Measurements from ENCODE around the gene KRCC1.
A peak's percentile ranks its signal among the peaks of the same experiment; 100 is the strongest.

The KRCC1 gene

DNA sequence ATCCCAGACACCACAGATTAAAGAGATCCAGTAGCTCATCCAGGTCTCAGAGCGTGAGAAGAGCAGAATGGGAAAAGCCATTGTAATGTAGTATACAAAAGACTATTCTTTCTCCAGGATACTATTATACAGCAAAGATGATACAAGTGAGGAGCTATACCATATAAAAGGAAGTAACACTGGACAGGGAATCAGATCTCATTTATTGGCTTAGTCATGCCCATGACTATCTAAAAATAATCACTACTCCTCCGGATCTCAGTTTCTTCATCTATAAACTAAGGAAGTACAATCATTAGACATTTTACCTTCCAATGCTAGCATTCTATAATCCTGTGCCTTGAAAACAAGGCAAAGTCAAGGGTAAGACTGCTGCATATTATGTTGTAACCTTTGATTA, 19.4 kb downstream of the KRCC1 start:
- Histone ChIP-seq H4K5ac (ENCODE audit: low read length) (no peak overlapping the region), H4K8ac (ENCODE audit: low read depth, low read length) (no peak overlapping the region), H3K9ac (ENCODE audit: low read length) (no peak overlapping the region), H3K27me3 (ENCODE audit: insufficient read depth, low read length, poor library complexity) (no peaks in the 10 kb centered on the region), H3K4me3 (ENCODE audit: low read length) (no peak overlapping the region), H2BK15ac (replicated peaks; ENCODE audit: low read depth) (no peak overlapping the region), H2BK120ac (ENCODE audit: low read depth, low read length) (no peak overlapping the region), H3K27ac (ENCODE audit: low read depth, low read length) (no peak overlapping the region), H3K4me1 (ENCODE audit: control insufficient read depth, low read depth, low read length) (no peaks in the 10 kb centered on the region), H3K23ac (ENCODE audit: low read length) (no peak overlapping the region), H3K4ac (ENCODE audit: low read depth, low read length) (no peak overlapping the region), H2BK5ac (ENCODE audit: low read length) (no peak overlapping the region), H2AK5ac (ENCODE audit: low read length) (no peak overlapping the region), H3K36me3 (ENCODE audit: control insufficient read depth, insufficient read depth, low read length) (no peaks in the 10 kb centered on the region), H3K79me1 (ENCODE audit: low read length) (no peaks in the 10 kb centered on the region), H3K56ac (ENCODE audit: low read length) (no peak overlapping the region), H3K18ac (ENCODE audit: low read length) (no peak overlapping the region), H3K4me2 (ENCODE audit: low read length) (no peak overlapping the region), H3K79me2 (ENCODE audit: control insufficient read depth, insufficient read depth, low read length) (no peaks in the 10 kb centered on the region)
- no peak for DNase-seq
- WGBS (ENCODE audit: extremely low coverage, insufficient coverage, low lambda C conversion rate): no CpG with 5 or more reads among the region's 2 CpGs

DNA sequence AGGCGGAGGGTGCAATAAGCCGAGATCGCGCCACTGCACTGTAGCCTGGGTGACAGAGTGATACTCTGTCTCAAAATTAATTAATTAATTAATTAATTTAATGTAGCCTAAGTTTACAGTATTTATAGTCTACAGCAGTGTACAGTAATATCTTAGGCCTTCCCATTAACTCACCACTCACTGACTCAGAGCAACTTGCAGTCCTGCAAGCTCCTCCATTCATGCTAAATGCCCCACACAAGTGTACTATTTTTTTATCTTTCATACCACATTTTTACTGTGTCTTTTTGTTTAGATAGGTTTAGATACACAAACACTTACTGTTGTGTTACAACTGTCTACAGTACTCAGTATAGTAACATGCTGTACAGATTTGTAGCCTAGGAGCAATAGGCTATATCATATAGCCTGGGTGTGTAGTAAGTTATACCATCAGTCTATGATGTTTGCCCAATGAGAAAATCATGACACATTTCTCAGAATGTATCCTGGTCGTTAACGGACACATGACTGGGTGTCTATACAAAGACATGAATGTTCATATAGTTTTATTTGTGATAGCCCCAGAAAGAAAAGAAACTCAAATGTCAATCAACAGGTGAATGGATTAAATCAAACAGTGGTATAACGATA, 23.4 kb downstream of the KRCC1 start:
- no peak overlapping the region for H3K4me3 ChIP-seq (ENCODE audit: low read length)
- H3K79me1 ChIP-seq (ENCODE audit: low read length): no peaks in the 10 kb centered on the region
- H3K27ac ChIP-seq (ENCODE audit: low read depth, low read length): no peak overlapping the region
- H3K18ac ChIP-seq (ENCODE audit: low read length): no peak overlapping the region
- no peak overlapping the region for H4K5ac ChIP-seq (ENCODE audit: low read length)
- no peak overlapping the region for H3K9ac ChIP-seq (ENCODE audit: low read length)
- no peak overlapping the region for H2BK15ac ChIP-seq (replicated peaks; ENCODE audit: low read depth)
- no peaks in the 10 kb centered on the region for H3K4me1 ChIP-seq (ENCODE audit: control insufficient read depth, low read depth, low read length)
- no peaks in the 10 kb centered on the region for H3K36me3 ChIP-seq (ENCODE audit: control insufficient read depth, insufficient read depth, low read length)
- no peak for DNase-seq
- no CpG with 5 or more reads among the region's 7 CpGs for WGBS (ENCODE audit: extremely low coverage, insufficient coverage, low lambda C conversion rate)
- no peak overlapping the region for H4K8ac ChIP-seq (ENCODE audit: low read depth, low read length)
- H3K23ac ChIP-seq (ENCODE audit: low read length): no peak overlapping the region
- H3K4ac ChIP-seq (ENCODE audit: low read depth, low read length): no peak overlapping the region
- H2AK5ac ChIP-seq (ENCODE audit: low read length): no peak overlapping the region
- H2BK5ac ChIP-seq (ENCODE audit: low read length): no peak overlapping the region
- no peak overlapping the region for H2BK120ac ChIP-seq (ENCODE audit: low read depth, low read length)
- H3K4me2 ChIP-seq (ENCODE audit: low read length): no peak overlapping the region
- H3K79me2 ChIP-seq (ENCODE audit: control insufficient read depth, insufficient read depth, low read length): no peaks in the 10 kb centered on the region
- no peak overlapping the region for H3K56ac ChIP-seq (ENCODE audit: low read length)
- H3K27me3 ChIP-seq (ENCODE audit: insufficient read depth, low read length, poor library complexity): no peaks in the 10 kb centered on the region

- Histone ChIP-seq H3K4ac (ENCODE audit: low read depth, low read length) (no peak overlapping the region), H3K4me2 (ENCODE audit: low read length) (no peak overlapping the region)
Measured at GRCh38 chr2:88028931-88029330, 26.7 kb downstream of the KRCC1 start.

GRCh38 chr2:88027697-88028389, 27.7 kb downstream of the KRCC1 start:
- Histone ChIP-seq H2BK15ac (replicated peaks; ENCODE audit: low read depth) (no peak overlapping the region), H2BK120ac (ENCODE audit: low read depth, low read length) (no peak overlapping the region), H3K4me3 (ENCODE audit: low read length) (no peak overlapping the region), H3K27ac (ENCODE audit: low read depth, low read length) (no peak overlapping the region), H2BK5ac (ENCODE audit: low read length) (no peak overlapping the region), H3K18ac (ENCODE audit: low read length) (no peak overlapping the region), H3K79me1 (ENCODE audit: low read length) (no peaks in the 10 kb centered on the region), H3K23ac (ENCODE audit: low read length) (no peak overlapping the region), H4K5ac (ENCODE audit: low read length) (no peak overlapping the region), H3K79me2 (ENCODE audit: control insufficient read depth, insufficient read depth, low read length) (no peaks in the 10 kb centered on the region), H4K8ac (ENCODE audit: low read depth, low read length) (no peak overlapping the region), H3K56ac (ENCODE audit: low read length) (no peak overlapping the region), H3K4me2 (ENCODE audit: low read length) (no peak overlapping the region), H3K27me3 (ENCODE audit: insufficient read depth, low read length, poor library complexity) (no peaks in the 10 kb centered on the region), H3K4ac (ENCODE audit: low read depth, low read length) (no peak overlapping the region), H2AK5ac (ENCODE audit: low read length) (no peak overlapping the region), H3K4me1 (ENCODE audit: control insufficient read depth, low read depth, low read length) (no peaks in the 10 kb centered on the region), H3K36me3 (ENCODE audit: control insufficient read depth, insufficient read depth, low read length) (no peaks in the 10 kb centered on the region), H3K9ac (ENCODE audit: low read length) (no peak overlapping the region)
- WGBS (ENCODE audit: extremely low coverage, insufficient coverage, low lambda C conversion rate): no CpG with 5 or more reads among the region's 10 CpGs
- no peak for DNase-seq

More at GRCh38 chr2:88028931-88029330, 26.7 kb downstream of the KRCC1 start:
- H2BK5ac ChIP-seq (ENCODE audit: low read length): no peak overlapping the region
- no peak overlapping the region for H3K23ac ChIP-seq (ENCODE audit: low read length)
- no peaks in the 10 kb centered on the region for H3K36me3 ChIP-seq (ENCODE audit: control insufficient read depth, insufficient read depth, low read length)
- no peak overlapping the region for H3K27ac ChIP-seq (ENCODE audit: low read depth, low read length)
- no peak overlapping the region for H2BK120ac ChIP-seq (ENCODE audit: low read depth, low read length)
- H3K4me1 ChIP-seq (ENCODE audit: control insufficient read depth, low read depth, low read length): no peaks in the 10 kb centered on the region
- no peak overlapping the region for H3K4me3 ChIP-seq (ENCODE audit: low read length)
- H3K79me2 ChIP-seq (ENCODE audit: control insufficient read depth, insufficient read depth, low read length): no peaks in the 10 kb centered on the region
- no peak overlapping the region for H3K56ac ChIP-seq (ENCODE audit: low read length)
- no peak overlapping the region for H2BK15ac ChIP-seq (replicated peaks; ENCODE audit: low read depth)
- H2AK5ac ChIP-seq (ENCODE audit: low read length): no peak overlapping the region
- no CpG with 5 or more reads among the region's 4 CpGs for WGBS (ENCODE audit: extremely low coverage, insufficient coverage, low lambda C conversion rate)
- no peak overlapping the region for H4K5ac ChIP-seq (ENCODE audit: low read length)
- H4K8ac ChIP-seq (ENCODE audit: low read depth, low read length): no peak overlapping the region
- DNase-seq: no peak
- no peaks in the 10 kb centered on the region for H3K27me3 ChIP-seq (ENCODE audit: insufficient read depth, low read length, poor library complexity)
- no peaks in the 10 kb centered on the region for H3K79me1 ChIP-seq (ENCODE audit: low read length)
- H3K18ac ChIP-seq (ENCODE audit: low read length): no peak overlapping the region
- H3K9ac ChIP-seq (ENCODE audit: low read length): no peak overlapping the region

DNA sequence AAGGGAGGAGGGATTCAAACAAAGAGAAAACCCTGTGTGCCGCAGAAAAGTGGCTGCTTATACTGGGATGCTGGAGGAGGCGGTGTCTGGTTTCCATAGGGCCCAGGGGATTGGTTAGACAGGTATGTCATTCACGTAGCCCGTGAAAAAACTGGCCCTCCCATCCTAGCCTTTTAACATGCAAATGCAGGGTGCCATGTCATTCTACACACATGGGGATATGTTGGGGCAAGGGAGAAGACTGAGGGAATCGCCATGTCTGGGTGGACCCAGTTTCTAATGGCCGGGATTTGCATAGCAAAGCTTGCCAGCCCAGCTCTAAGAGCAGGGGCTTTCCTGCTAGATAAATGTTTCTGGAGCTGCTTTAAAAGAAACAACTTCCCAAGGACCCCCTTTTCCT, 31.1 kb downstream of the KRCC1 start:
- Histone ChIP-seq H3K4me2 (ENCODE audit: low read length) (no peak overlapping the region), H2AK5ac (ENCODE audit: low read length) (no peak overlapping the region), H3K4me1 (ENCODE audit: control insufficient read depth, low read depth, low read length) (no peaks in the 10 kb centered on the region), H3K56ac (ENCODE audit: low read length) (no peak overlapping the region), H3K9ac (ENCODE audit: low read length) (no peak overlapping the region), H3K27ac (ENCODE audit: low read depth, low read length) (no peak overlapping the region), H3K79me2 (ENCODE audit: control insufficient read depth, insufficient read depth, low read length) (no peaks in the 10 kb centered on the region), H3K79me1 (ENCODE audit: low read length) (no peaks in the 10 kb centered on the region), H3K27me3 (ENCODE audit: insufficient read depth, low read length, poor library complexity) (no peaks in the 10 kb centered on the region), H2BK15ac (replicated peaks; ENCODE audit: low read depth) (no peak overlapping the region), H3K4me3 (ENCODE audit: low read length) (no peak overlapping the region), H3K4ac (ENCODE audit: low read depth, low read length) (no peak overlapping the region), H3K36me3 (ENCODE audit: control insufficient read depth, insufficient read depth, low read length) (no peaks in the 10 kb centered on the region), H4K8ac (ENCODE audit: low read depth, low read length) (no peak overlapping the region), H4K5ac (ENCODE audit: low read length) (no peak overlapping the region), H3K23ac (ENCODE audit: low read length) (no peak overlapping the region), H3K18ac (ENCODE audit: low read length) (no peak overlapping the region), H2BK120ac (ENCODE audit: low read depth, low read length) (no peak overlapping the region), H2BK5ac (ENCODE audit: low read length) (no peak overlapping the region)
- no CpG with 5 or more reads among the region's 6 CpGs for WGBS (ENCODE audit: extremely low coverage, insufficient coverage, low lambda C conversion rate)
- peak; percentile 85 for DNase-seq

DNA sequence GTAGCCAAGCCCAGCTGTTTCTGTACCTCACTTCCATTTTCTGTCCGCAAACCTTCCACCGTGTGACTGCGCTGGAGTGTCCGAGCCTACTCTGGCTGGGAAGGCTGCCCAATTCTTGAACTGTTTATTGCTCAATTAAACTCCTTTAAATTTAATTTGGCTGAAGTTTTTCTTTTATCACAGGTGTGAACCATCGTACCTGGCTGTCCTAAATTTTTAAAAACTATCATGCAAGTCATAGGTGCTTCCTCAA, 33.0 kb downstream of the KRCC1 start:
- H2BK120ac ChIP-seq (ENCODE audit: low read depth, low read length): no peak overlapping the region
- no peak for DNase-seq
- H3K9ac ChIP-seq (ENCODE audit: low read length): no peak overlapping the region
- no peaks in the 10 kb centered on the region for H3K79me2 ChIP-seq (ENCODE audit: control insufficient read depth, insufficient read depth, low read length)
- no peak overlapping the region for H3K56ac ChIP-seq (ENCODE audit: low read length)
- H2BK15ac ChIP-seq (replicated peaks; ENCODE audit: low read depth): no peak overlapping the region
- H3K79me1 ChIP-seq (ENCODE audit: low read length): no peaks in the 10 kb centered on the region
- H2AK5ac ChIP-seq (ENCODE audit: low read length): no peak overlapping the region
- no CpG with 5 or more reads among the region's 5 CpGs for WGBS (ENCODE audit: extremely low coverage, insufficient coverage, low lambda C conversion rate)
- H3K27ac ChIP-seq (ENCODE audit: low read depth, low read length): no peak overlapping the region
- no peak overlapping the region for H4K8ac ChIP-seq (ENCODE audit: low read depth, low read length)
- no peak overlapping the region for H3K18ac ChIP-seq (ENCODE audit: low read length)
- no peak overlapping the region for H3K4ac ChIP-seq (ENCODE audit: low read depth, low read length)
- H3K23ac ChIP-seq (ENCODE audit: low read length): no peak overlapping the region
- no peak overlapping the region for H3K4me3 ChIP-seq (ENCODE audit: low read length)
- H3K27me3 ChIP-seq (ENCODE audit: insufficient read depth, low read length, poor library complexity): no peaks in the 10 kb centered on the region
- no peak overlapping the region for H4K5ac ChIP-seq (ENCODE audit: low read length)
- no peaks in the 10 kb centered on the region for H3K36me3 ChIP-seq (ENCODE audit: control insufficient read depth, insufficient read depth, low read length)
- no peak overlapping the region for H2BK5ac ChIP-seq (ENCODE audit: low read length)
- H3K4me1 ChIP-seq (ENCODE audit: control insufficient read depth, low read depth, low read length): no peaks in the 10 kb centered on the region
- no peak overlapping the region for H3K4me2 ChIP-seq (ENCODE audit: low read length)

Data from mesendoderm (in vitro differentiated cells).